Neural progenitor cell (in vitro differentiated cells): ENCODE measurements around the gene CTXND1.

ENCODE experiments used
- CTCF ChIP-seq: fragments of 200-600 bp; sonication (generic); IDR thresholded peaks from 2 replicates; pipeline ENCODE4 v1.5.1; 2017; ENCODE audit warnings: antibody characterized with exemption, mild to moderate bottlenecking
- EZH2phosphoT487 ChIP-seq: fragments of 200-600 bp; sonication (generic); IDR thresholded peaks from 2 replicates; pipeline ENCODE4 v1.6.1; 2017; ENCODE audit warnings: antibody characterized with exemption

- TF ChIP-seq CTCF (no peak), EZH2phosphoT487 (no peak)
Observed at GRCh38 chr15:80179025-80179759, 72.8 kb downstream of the CTXND1 start.
